Measurements from ENCODE around the gene STBD1. TPM values are rescaled to one million over a fixed set of nuclear protein-coding genes. Genes with fewer than 3 reads are reported as not detected.
"Not testable (repeated sequence)": the region's sequence is repeated elsewhere in the genome, so short reads cannot be mapped to it uniquely, and the experiment has no call there.

STBD1 gene
- polyA plus RNA-seq, 3 donors = 11.6 to 64.7 (median 17.5) TPM

DNA sequence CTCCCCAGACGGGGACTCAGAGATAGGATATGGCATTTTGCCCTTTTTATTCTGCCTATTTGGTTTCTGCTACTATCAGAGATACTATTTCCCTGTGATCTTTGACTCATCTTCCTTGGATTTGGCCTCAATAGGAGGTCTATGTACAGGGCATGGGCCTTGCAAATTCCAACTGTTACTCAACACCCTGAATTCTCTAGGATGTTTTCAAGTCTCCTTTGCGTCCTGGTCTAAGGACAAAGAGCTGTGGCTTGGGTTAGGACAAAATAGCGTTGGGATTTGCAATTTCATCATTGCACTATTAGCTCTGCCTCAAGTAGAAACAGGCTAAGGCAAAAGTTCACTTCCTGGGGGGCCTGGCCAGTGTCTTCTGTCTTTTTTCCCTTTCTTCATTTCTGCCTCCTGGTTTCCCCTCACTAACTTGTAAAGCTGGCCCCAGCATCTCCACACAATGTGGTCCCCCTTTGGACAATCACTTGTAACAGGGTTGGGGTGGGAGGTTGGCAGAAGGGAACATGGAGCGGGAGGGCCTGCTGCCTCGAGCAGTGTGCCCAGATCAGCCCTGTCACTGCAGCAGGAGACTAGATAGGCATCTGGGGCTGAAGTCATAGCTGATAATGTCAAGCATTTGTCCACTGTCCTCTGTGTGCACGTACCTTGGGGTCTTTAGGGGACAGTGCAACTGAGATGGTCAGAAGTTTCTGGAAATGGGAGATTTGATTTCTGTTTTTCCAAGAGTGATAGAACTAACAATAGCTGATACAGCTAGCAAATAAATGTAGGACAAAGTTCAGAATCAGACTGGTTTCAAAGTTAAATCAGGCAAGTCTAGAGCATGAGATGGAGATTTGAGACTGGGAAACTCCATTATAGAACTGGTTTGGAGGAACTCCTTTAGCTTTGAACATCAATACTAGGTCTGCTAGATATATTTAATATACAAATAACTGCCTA, 25.8 kb upstream of the STBD1 start:
- 61 to 72% (median 64%) methylated on average over 6 of the region's 6 CpGs for WGBS, 3 donors
- H3K27ac ChIP-seq (ENCODE audit: low read depth, low read length) = no peak overlapping the region

DNA sequence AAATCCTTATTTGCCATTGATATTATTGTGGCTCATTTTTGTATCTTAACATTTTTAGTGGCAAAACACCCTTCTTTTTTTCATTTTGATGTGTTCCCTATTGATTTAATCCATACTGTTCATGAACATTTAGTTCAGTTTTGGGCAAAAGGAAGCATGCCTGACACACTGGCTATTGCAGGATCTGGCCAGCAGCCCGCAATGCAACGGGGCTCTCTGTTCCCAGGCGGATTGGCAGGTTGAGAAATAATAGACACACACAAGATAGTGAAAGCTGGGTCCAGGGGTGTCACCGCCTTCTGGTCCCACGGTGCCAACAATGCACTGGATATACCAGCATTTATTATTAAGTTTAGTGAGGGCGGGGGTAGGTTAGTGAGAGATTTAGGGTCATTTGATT, 24.9 kb upstream of the STBD1 start:
- WGBS, 3 donors = 23 to 58% (median 57%) methylated on average over 6 of the region's 6 CpGs
- not testable (repeated sequence) for H3K27ac ChIP-seq (ENCODE audit: low read depth, low read length)

DNA sequence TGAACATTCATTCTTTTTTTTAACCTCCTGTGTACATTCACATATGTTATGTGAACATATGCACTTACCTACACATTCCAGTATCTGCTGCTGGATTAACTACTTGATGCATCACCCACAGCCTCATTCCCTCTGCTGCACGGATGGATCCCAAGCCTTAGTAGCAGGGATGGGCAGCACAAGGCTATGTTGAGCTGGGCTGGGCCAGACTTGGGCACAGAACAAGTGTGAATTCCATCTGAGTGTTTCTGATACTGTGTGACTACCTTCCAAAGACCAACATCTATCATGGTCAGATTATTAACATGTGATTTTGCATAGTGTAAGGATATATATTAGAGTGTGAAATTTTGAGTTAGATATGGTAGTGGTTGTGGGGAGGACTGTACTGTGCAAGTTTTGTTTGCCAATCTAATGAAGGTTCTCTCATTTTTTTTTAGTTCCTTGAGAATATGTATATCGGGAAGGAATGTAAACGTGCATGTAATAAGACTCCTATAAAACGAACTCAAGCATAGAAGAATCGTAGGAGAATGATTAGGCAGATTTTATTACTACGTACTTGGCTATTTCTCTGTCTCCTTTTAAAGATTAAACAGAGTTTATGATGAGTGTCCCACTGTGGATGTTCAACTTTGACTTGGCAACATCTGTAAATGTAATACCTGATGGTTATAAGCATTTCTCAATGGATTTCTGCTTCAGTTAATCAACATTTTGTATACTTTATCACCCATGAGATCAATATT, 23.4 kb upstream of the STBD1 start:
- 82 to 88% (median 83%) methylated on average over 6 of the region's 6 CpGs for WGBS, 3 donors
- H3K27ac ChIP-seq (ENCODE audit: low read depth, low read length) = no peak overlapping the region

DNA sequence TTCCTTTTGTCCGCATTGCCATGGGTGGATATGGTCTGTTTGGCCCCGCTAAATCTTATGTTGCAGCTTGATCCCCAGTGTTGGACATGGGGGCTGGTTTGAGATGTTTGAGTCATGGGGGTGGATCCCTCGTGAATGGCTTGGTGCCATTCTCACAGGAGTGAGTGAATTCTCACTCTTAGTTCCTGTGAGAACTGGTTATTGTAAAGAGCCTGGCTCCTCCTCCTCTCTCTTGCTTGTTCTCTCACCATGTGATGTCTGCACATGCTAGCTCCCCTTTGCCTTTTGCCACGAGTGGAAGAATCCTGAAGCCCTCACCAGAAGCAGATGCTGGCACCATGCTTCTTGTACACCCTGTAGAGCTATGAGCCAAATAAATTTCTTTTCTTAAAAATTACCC, 22.6 kb upstream of the STBD1 start:
- H3K27ac ChIP-seq (ENCODE audit: low read depth, low read length) = no peak overlapping the region
- 75 to 88% (median 80%) methylated on average over 4 of the region's 4 CpGs for WGBS, 3 donors

DNA sequence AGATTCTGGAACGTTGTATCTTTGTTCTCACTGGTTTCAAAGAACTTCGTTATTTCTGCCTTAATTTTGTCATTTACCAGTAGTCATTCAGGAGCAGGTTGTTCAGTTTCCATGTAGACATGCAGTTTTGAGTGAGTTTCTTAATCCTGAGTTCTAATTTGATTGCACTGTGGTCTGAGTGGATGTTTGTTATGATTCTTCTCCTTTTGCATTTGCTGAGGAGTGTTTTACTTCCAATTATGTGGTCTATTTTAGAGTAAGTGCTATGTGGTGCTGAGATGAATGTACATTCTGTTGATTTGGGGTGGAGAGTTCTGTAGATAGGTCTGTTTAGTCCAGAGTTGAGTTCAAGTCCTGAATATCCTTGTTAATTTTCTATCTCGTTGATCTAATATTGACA, 18.7 kb upstream of the STBD1 start:
- WGBS, 3 donors = 80 to 85% (median 83%) methylated on average over 3 of the region's 3 CpGs
- H3K27ac ChIP-seq (ENCODE audit: low read depth, low read length) = not testable (repeated sequence)

DNA sequence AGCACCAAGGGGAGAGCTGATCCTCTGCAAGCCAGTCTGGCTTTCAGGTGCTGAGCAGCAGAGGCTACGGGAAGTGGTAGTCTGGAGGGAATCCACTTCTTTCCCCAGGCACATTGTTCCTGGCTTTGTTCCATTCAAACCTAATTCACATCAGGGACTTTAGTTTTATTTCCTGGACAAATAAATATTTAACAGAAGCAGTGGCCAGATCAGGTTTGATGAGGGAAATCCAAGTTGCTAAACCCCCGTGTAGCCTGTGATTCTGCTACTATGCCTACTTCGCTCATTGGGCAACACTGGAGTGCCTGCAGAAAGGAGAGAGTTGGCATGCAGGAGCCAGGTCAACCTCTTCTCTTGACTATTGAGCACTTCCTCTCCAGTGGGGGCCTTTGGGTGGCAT, 13.8 kb upstream of the STBD1 start:
- 71 to 85% (median 77%) methylated on average over 3 of the region's 3 CpGs for WGBS, 3 donors

DNA sequence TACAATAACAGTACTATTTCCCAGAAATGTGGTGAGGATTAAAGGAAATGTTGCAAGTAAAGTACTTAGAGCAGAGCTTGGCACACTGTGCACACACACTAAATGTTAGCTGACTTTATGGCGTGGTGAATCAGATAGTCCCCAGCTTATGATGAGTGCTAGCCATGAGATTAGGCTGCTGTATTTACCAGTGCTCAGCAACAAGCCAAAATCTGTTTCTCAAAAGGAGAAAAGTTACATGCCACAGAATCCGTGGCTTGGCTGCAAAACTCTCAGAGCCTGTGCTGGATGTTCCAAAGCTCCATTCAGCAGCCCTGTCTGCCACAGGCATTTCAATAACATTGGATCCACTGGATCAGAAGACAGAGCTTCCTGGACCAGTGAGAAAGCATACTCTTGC, 12.8 kb upstream of the STBD1 start:
- no peak overlapping the region for H3K27ac ChIP-seq (ENCODE audit: low read depth, low read length)
- 47 to 81% (median 61%) methylated on average over 2 of the region's 2 CpGs for WGBS, 3 donors

More for the DNA sequence above, 13.8 kb upstream of the STBD1 start:
- no peak overlapping the region for H3K27ac ChIP-seq (ENCODE audit: low read depth, low read length)

DNA sequence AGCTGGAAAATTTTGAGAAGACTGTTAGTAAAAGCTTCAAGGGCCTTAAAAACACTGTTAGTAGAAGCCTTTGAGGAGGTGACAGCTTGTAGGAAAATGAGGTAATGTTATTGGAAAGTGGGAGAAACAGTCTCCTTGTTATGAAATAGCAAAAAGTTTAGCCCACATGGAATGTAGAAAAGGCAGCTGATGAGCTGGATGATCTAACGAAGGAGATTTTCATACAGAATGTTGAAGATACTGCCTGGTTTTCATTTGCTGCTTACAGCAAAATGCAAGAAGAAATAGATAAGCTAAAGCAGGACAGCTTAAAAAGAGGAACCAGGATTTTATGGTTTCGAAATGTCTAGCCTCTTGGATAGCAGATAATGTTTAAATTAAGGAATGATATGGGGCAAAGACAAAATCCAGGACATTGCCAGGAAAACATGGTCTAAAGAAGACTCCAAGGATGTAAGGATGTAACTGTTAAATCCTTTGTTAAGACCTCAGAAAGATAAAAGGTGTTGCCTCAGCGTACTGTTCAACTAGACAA, 10.2 kb upstream of the STBD1 start:
- WGBS, 3 donors = 75 to 81% (median 76%) methylated on average over 3 of the region's 3 CpGs

DNA sequence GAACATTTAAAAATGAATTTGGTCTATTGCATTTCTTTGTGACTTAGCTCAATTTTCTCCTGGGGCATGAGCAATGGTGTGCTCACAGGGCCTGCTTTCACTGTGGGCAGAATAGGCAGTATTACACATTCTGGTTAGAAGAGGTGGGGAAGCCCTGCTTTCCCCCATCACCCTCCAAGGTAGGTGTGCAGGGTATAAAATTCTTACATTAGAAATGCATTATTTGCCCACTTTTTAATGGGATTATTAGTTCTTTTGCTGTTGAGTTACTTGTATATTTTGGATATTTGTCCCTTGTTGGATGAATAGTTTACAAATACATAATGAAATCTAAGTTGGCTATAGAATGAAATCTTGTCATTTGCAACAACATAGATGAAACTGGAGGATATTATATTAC, 8.3 kb upstream of the STBD1 start:
- H3K27ac ChIP-seq (ENCODE audit: low read depth, low read length) = no peak overlapping the region

More for the DNA sequence above, 10.2 kb upstream of the STBD1 start:
- no peak overlapping the region for H3K27ac ChIP-seq (ENCODE audit: low read depth, low read length)

DNA sequence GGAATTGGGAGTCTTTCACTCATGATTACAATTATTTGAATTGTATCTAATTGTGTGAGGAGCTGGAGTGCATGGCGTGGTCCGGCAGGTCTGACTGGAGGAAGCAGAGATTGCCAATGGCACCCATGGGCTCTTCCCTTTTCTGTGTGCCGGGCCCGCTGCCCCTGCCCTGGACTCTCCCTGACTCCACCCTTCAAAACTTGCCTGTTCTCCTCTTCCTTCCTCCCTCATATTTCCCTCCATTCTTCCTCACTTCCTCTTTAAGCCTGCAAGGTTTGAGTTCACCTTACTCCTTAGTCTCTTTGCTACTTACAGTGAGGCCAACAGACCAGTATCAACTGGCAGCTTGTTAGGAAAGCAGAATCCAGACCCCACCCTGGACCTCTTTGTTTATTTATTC, 6.5 kb upstream of the STBD1 start:
- 55 to 98% (median 56%) methylated on average over 3 to 4 of the region's 4 CpGs for WGBS, 3 donors
- no peak overlapping the region for H3K27ac ChIP-seq (ENCODE audit: low read depth, low read length)

DNA sequence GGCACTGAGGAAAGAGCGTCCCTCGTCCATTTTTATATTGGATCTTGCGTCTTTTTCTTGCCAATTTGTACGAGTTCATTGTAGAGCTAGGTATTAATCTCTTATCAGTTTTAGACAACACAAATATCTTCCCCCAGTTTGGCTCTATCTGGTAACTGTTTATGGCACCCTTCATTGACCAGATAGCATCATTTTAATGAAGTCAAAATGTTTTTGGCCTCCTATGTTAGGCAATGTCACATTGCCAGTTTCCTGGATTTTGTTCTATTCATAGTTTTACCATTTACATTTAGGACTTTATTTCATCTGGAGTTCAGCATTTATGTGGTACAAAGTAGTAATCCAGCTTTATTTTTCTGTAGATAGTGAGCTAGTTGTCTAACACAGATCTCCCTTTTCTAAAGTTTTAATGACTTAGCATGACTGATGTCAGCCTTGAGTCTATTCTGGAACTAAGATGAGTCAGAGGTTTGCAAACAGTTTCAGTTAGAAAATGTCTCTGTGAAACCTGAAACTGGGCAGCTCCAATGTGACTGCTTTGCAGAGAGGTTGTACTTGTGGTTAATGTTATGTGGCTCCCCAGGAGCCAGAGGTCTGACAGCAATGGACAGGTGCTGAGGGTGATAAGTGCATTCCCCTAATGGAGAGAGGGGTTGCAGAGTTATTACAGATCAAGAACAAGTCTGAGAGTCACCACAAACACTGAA, 5.3 kb upstream of the STBD1 start:
- 80 to 92% (median 92%) methylated on average over 4 of the region's 4 CpGs for WGBS, 3 donors
- no peak overlapping the region for H3K27ac ChIP-seq (ENCODE audit: low read depth, low read length)

DNA sequence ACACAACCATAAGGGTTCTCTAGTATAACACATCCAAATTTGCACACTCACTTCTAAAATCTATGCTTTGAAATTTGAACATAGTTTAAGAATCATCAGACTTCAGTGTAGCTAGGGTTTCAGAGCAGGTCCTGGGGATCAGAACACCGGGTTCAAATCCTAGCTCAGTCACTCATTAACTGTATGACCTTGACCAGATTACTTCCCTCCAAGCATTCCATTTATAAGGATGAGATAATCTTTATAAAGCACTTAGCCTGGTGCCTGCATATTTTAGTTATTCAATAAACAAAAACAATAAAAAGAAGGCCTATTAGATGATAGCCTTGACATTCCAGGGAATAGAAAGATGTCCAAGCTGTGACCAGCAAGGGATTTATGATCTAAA, 4.8 kb upstream of the STBD1 start:
- no peak overlapping the region for H3K27ac ChIP-seq (ENCODE audit: low read depth, low read length)
- WGBS, 3 donors = 32 to 78% (median 68%) methylated on average over 1 of the region's 1 CpG

DNA sequence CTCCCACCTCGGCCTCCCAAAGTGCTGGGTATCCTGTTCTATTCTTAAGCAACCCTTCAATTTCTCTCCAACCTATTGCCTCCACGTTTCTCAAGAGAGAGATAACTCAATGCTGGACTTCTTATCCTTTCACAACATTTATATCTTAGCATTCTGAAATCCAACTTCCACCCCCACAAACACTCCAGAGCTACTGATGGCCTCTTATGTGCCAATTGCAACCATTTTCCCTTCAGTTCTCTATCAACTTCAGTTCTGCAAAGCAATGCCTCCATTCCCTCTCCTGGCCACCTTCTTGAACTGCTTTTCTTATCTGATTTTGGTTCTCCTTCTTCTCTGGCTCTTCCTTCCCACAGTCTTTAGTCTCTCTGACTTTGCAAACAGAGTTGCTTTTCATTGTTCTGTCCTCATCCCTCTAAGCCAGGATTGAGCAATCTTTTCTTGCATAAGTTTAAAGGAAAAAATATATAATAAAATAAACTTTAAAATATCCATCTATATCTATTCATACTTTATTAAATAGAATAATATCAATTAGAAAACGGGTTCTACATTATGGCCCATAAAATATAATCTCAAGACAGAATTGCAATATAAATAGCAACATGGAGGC, 3.6 kb upstream of the STBD1 start:
- WGBS, 3 donors = 57 to 82% (median 57%) methylated on average over 3 of the region's 3 CpGs

DNA sequence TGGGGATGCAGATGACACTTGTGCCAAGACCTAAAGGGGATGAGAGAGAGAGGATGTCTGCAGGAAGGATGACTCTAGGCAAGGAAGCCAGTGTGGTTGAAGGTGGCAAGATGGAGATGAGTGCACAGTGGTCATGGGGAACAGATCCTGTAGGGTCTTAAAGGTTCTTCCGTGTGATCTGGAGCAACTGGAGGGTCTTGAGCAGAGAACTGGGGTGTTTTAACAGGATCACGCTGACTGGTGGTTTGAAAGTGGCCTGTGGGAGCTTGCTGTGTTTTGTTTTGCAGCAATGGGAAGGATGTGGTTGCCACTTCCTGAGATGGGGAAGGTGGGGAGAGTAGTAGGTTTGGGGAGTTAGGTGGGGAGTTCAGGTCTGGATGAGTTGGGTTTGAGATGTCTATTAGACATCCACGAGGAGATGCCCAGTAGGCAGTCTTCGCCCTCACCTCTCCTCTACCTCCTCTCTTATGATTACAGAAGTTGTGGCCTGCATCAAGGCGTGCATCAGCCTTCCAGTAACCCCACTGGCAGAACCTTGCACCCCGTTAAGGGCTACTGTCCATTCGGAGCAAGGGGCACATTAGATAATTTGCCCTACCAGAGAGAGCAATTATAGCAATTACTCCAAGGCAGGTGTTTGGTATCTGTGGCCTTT, 1.4 kb upstream of the STBD1 start:
- no peak overlapping the region for H3K27ac ChIP-seq (ENCODE audit: low read depth, low read length)
- WGBS, 3 donors = 55 to 88% (median 65%) methylated on average over 7 of the region's 7 CpGs

More for the DNA sequence above, 3.6 kb upstream of the STBD1 start:
- no peak overlapping the region for H3K27ac ChIP-seq (ENCODE audit: low read depth, low read length)

DNA sequence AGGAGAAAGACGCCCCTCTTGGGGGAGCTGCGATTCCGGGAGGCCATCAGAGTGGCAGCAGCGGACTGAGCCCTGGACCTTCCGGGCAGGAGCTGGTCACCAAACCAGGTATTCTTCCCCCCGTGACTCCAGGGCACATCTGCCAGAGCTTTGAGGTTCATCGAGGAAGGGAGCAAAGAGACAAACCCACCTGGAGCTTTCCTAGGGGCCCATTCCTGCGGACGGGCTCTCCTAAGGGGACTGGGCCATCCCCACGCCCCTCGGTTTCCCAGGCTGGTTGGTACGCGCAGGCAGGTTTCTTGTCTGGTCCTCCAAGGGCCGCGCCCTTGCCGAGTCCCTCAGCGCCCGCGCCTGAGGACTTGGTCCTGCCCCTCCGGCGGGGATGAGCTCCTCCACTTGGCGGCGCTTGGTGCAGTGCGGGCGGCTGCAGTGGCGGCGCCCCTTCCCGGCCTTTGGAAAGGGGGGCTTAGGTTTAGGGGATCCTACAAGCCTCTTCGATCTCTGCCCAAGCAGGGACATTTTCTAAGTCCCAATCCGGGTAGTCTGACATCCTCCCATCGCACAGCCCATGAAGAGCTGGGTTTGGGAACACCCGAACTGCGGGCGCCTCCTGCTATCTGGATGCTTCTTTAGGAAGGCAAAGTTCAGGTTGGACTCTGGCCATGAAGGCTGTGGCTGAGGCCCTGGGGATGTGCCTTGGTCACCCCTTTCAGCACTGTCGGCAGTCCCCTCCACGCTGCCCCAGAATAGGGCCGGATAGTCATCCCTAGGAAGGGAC, 538 bp downstream of the STBD1 start:
- H3K27ac ChIP-seq (ENCODE audit: low read depth, low read length) = no peak overlapping the region
- WGBS, 3 donors = 3 to 6% (median 6%) methylated on average over 37 of the region's 37 CpGs

DNA sequence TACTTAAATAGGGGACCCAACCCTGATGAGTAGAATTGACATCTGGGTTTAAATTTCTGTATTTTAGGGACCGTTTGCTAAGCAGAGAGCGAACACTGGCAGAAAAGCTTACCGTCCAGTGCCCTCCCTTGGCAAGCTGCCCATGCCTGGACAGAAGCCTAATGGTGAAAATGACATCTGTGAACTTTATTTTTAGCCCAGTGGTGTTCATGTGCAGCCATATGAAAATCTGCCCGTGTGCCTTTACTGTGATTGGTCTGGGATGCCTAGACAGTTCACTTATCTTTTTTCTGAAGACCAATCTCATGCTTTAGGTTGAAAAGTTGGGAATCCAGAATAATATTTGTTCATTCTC, 1.1 kb downstream of the STBD1 start:
- H3K27ac ChIP-seq (ENCODE audit: low read depth, low read length) = no peak overlapping the region
- WGBS, 3 donors = 22 to 57% (median 44%) methylated on average over 4 of the region's 4 CpGs

DNA sequence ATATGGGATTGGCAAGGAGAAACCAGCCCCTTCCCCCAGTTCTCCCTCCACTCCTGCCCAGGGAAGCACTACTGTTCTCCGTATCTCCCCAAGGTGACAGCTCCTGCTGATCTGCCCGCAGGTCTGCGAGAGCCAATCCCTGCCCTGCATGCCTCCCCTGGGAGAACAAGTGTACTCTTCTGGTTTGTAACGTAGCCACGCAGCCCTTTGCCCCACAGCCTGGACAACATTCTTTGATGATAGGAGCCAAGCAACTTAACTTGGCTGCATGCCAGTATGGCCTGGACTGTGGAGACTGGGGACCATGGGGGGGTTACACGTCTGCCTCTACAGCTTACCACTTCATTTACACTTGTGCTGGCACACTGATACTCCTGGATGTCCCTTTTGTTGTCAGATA, 2.0 kb downstream of the STBD1 start:
- no peak overlapping the region for H3K27ac ChIP-seq (ENCODE audit: low read depth, low read length)
- WGBS, 3 donors = 28 to 79% (median 69%) methylated on average over 6 of the region's 6 CpGs
